ENCODE measurements around the gene MARVELD2. TPM values are rescaled to one million over a fixed set of nuclear protein-coding genes. Genes with fewer than 3 reads are reported as not detected.

The MARVELD2 gene
- total and polyA plus RNA-seq, 2 of the 13 experiments (the other 11 are each of a cell fraction or from before 2014, with no cell fraction given): 11.1 to 15.4 TPM

- peak; percentile 89 for TF ChIP-seq UBTF (CRISPR knock-in tag; IDR thresholded peaks at IDR 0.05)
- TF ChIP-seq FOXA1 (IDR thresholded peaks at IDR 0.05): no peak
- TF ChIP-seq FOXA1 (CRISPR knock-in tag; IDR thresholded peaks at IDR 0.05): peak; percentile 10; the same call in 1 of the 2 replicates
- no peak for TF ChIP-seq SMYD3 (CRISPR knock-in tag; IDR thresholded peaks at IDR 0.05)
- peak; percentile 60 for TF ChIP-seq HNF4A (CRISPR knock-in tag; IDR thresholded peaks at IDR 0.05)
- TF ChIP-seq ZNF670 (CRISPR knock-in tag; IDR thresholded peaks at IDR 0.05; ENCODE audit: borderline replicate concordance): peak; percentile 56
- no peak for TF ChIP-seq XBP1 (CRISPR knock-in tag; IDR thresholded peaks at IDR 0.05)
- 0 out of 2 replicates have a peak, but pooled peaks have one; percentile 79 for TF ChIP-seq ZNF850 (CRISPR knock-in tag; conservative IDR thresholded peaks at IDR 0.05)
- TF ChIP-seq DMTF1 (CRISPR knock-in tag; IDR thresholded peaks at IDR 0.05): 0 out of 2 replicates have a peak, but pooled peaks have one; percentile 78
- peak; percentile 93 for TF ChIP-seq ZBTB25 (CRISPR knock-in tag; IDR thresholded peaks at IDR 0.05)
- peak; percentile 70 for TF ChIP-seq HNRNPK (IDR thresholded peaks at IDR 0.05; ENCODE audit: low read depth, low read length, poor library complexity, severe bottlenecking)
- no peak for TF ChIP-seq MLXIP (CRISPR knock-in tag; IDR thresholded peaks at IDR 0.05; ENCODE audit: borderline replicate concordance)
- TF ChIP-seq ZUFSP (CRISPR knock-in tag; IDR thresholded peaks at IDR 0.05; ENCODE audit: borderline replicate concordance): no peak
- TF ChIP-seq SPEN (CRISPR knock-in tag; IDR thresholded peaks at IDR 0.05; ENCODE audit: low read depth): peak; percentile 93
- TF ChIP-seq MATR3 (CRISPR knock-in tag; IDR thresholded peaks at IDR 0.05): no peak
Measured at GRCh38 chr5:69369340-69370121, 45.4 kb upstream of the MARVELD2 start, which contains the start of the genes AK6, RAD17 and TAF9 (continued).

All from HepG2 (cell line).